Osteoblast (primary cell): Measurements from ENCODE around the gene INSC. TPM values are rescaled to one million over a fixed set of nuclear protein-coding genes. Genes with fewer than 3 reads are reported as not detected.

Source experiments
- DNase-seq: peaks from one replicate; pipeline ENCODE4 v3.0.0; 2011; ENCODE audit warnings: low spot score, mixed read lengths; ENCODE audit not compliant: insufficient read length; ENCODE audit errors: missing footprints
- H2AFZ ChIP-seq: 2 replicates; pipeline ENCODE4 v1.6.0; 2011; ENCODE audit warnings: mild to moderate bottlenecking, low read length
- H3K27ac ChIP-seq: 2 replicates; pipeline ENCODE4 v1.5.1; 2011; ENCODE audit warnings: mild to moderate bottlenecking, low read depth, low read length, moderate library complexity
- H3K27me3 ChIP-seq: 2 replicates; pipeline ENCODE4 v1.6.0; 2012; ENCODE audit warnings: mild to moderate bottlenecking, control low read depth, inconsistent platforms, low read length, moderate library complexity; ENCODE audit not compliant: insufficient read depth
- H3K36me3 ChIP-seq: 2 replicates; pipeline ENCODE4 v1.5.1; 2011; ENCODE audit warnings: mild to moderate bottlenecking, low read length, control low read depth, moderate library complexity; ENCODE audit not compliant: insufficient read depth
- H3K4me1 ChIP-seq: 2 replicates; pipeline ENCODE4 v1.5.1; 2011; ENCODE audit warnings: mild to moderate bottlenecking, low read length, control low read depth, moderate library complexity; ENCODE audit not compliant: insufficient read depth
- H3K4me2 ChIP-seq: 2 replicates; pipeline ENCODE4 v1.6.0; 2011; ENCODE audit warnings: mild to moderate bottlenecking, low read length; ENCODE audit not compliant: insufficient read depth
- H3K4me3 ChIP-seq: fragments of 200-600 bp; sonication (generic); 3 replicates; pipeline ENCODE4 v1.5.1; 2012; ENCODE audit warnings: mild to moderate bottlenecking, low read length, inconsistent platforms; ENCODE audit not compliant: insufficient read depth
- H3K79me2 ChIP-seq: 2 replicates; pipeline ENCODE4 v1.6.0; 2012; ENCODE audit warnings: mild to moderate bottlenecking, low read length, control low read depth, inconsistent platforms; ENCODE audit not compliant: insufficient read depth
- H3K9me3 ChIP-seq: 2 replicates; pipeline ENCODE4 v1.5.1; 2011; ENCODE audit warnings: low read depth, low read length, control low read depth
- H4K20me1 ChIP-seq: 2 replicates; pipeline ENCODE4 v1.6.0; 2012; ENCODE audit warnings: mild to moderate bottlenecking, low read length, control low read depth; ENCODE audit not compliant: insufficient read depth
- CTCF ChIP-seq: IDR thresholded peaks from 2 replicates; pipeline ENCODE4 v1.5.1; 2011; ENCODE audit warnings: mild to moderate bottlenecking, low read depth, low read length, moderate library complexity; ENCODE audit errors: extremely low read depth
- total RNA-seq: library from RNA; depleted of rRNA; stranded (reverse); fragments of >200 nt; gene quantifications from 2 replicates; pipeline ENCODE4 v1.2.3, GENCODE V29; 2012

The INSC gene
- total RNA-seq, 1 donor, result 0.72 TPM

DNA sequence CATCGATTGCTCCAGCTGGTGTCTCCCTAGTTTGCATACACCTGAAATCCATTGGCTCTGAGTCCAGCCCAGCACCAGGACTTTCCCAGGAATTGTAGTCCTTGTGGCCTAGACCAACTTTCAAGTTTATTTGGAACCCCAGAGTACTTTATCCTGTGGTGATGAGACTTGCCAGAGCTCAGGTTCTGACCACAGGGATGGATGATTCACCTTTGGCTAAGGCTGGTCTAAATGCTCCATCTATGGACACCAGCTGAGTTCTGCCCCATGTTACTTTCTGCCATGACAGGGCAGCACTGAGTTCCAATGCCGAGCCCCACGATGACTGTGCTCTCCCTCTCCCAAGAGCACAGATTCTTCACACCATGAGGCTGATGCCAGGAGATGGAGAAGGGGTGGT, 17.3 kb upstream of the INSC start:
- no peak overlapping the region for H2AFZ ChIP-seq
- no peak overlapping the region for H3K4me3 ChIP-seq
- no peaks in the 10 kb centered on the region for H3K36me3 ChIP-seq
- H4K20me1 ChIP-seq, result no peaks in the 10 kb centered on the region
- DNase-seq, result no peak
- H3K4me2 ChIP-seq, result no peak overlapping the region
- no peaks in the 10 kb centered on the region for H3K79me2 ChIP-seq
- no peak for TF ChIP-seq CTCF
- H3K27ac ChIP-seq, result no peak overlapping the region
- H3K27me3 ChIP-seq, result no peaks in the 10 kb centered on the region
- H3K4me1 ChIP-seq, result peaks cover 6% of the 10 kb centered on the region
- no peaks in the 10 kb centered on the region for H3K9me3 ChIP-seq

GRCh38 chr11:15099267-15099666, 15.5 kb upstream of the INSC start:
- H3K36me3 ChIP-seq, result no peaks in the 10 kb centered on the region
- H3K4me1 ChIP-seq, result peaks cover 6% of the 10 kb centered on the region
- no peaks in the 10 kb centered on the region for H3K9me3 ChIP-seq
- no peak overlapping the region for H3K27ac ChIP-seq
- H3K79me2 ChIP-seq, result no peaks in the 10 kb centered on the region
- no peak overlapping the region for H3K4me3 ChIP-seq
- no peak overlapping the region for H3K4me2 ChIP-seq
- no peaks in the 10 kb centered on the region for H4K20me1 ChIP-seq
- H2AFZ ChIP-seq, result no peak overlapping the region
- no peaks in the 10 kb centered on the region for H3K27me3 ChIP-seq
- no peak for DNase-seq
- no peak for TF ChIP-seq CTCF

DNA sequence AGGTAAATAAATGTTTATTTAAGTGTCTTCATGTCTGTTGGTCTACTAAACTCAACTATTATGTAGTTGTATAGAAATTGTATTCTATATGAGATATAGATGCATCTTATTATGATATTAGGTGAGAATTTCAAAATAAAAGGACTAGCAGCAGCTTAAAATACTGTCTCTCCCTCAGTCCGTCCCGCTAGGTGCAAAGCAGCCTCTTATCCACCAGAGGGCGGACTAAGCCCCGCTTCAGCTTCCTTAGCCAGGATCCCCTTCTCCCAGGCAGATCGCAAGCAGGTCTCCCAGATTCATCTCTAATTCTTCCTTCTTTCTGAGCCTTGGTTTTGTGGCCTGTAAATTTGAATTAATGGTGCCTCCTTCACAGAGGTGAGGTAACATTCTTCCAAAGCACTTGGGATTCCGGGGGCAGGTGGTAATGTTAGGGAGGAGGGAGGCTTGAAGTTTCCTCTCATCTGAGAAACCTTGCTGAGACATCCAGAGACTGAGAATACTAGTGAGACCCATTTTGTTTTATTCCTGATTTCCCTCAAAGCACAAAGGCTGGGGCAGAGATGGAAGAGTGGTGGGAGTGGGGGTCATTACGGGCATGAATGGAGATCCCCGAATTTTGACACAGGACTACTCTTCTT, 13.5 kb upstream of the INSC start:
- Histone ChIP-seq H3K4me2 (no peak overlapping the region), H3K79me2 (no peaks in the 10 kb centered on the region), H3K4me1 (peaks cover 11% of the 10 kb centered on the region), H3K4me3 (no peak overlapping the region), H3K36me3 (no peaks in the 10 kb centered on the region), H3K9me3 (no peaks in the 10 kb centered on the region), H3K27ac (no peak overlapping the region), H3K27me3 (no peaks in the 10 kb centered on the region), H2AFZ (peak overlapping the region; percentile 74), H4K20me1 (no peaks in the 10 kb centered on the region)
- peak; percentile 90 for DNase-seq
- peak; percentile 99 for TF ChIP-seq CTCF

GRCh38 chr11:15104166-15104565, 10.6 kb upstream of the INSC start:
- Histone ChIP-seq H3K9me3 (no peaks in the 10 kb centered on the region), H3K79me2 (no peaks in the 10 kb centered on the region), H3K27ac (no peak overlapping the region), H3K36me3 (no peaks in the 10 kb centered on the region), H2AFZ (no peak overlapping the region), H3K27me3 (no peaks in the 10 kb centered on the region), H3K4me2 (no peak overlapping the region), H4K20me1 (no peaks in the 10 kb centered on the region), H3K4me1 (peaks cover 30% of the 10 kb centered on the region), H3K4me3 (no peak overlapping the region)
- no peak for TF ChIP-seq CTCF
- DNase-seq, result no peak
